C4-2B (cell line): ENCODE measurements around the gene VOPP1.

Experiments
- ZFX ChIP-seq: fragments of 450-650 bp; IDR thresholded peaks from 2 replicates; pipeline ENCODE4 v1.6.1; 2017
- TF ChIP-seq, protein P1 (sequence below): fragments of 450-650 bp; conservative IDR thresholded peaks from 2 replicates; pipeline ENCODE4 v1.5.1; 2017; ENCODE audit warnings: mild to moderate bottlenecking

DNA sequence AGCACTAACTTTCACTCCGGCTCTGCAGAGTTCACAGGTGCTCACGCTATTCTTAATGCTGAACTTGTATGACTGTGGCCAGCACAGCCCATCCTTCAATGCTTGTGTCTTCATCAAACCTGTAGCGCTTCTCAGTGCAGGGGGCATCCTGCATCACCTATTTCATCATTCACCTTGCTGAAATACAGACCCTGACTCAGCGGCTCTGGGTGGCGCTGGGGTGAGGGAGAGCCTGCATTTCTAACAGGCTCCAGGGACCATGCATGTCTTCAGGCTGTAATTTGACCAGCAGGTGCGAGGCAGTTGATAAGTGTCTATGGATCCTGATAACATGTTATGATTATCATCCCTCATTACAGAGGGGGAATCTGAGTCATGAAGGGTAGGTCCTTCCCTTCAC, 89.3 kb downstream of the VOPP1 start:
- TF ChIP-seq, protein P1, sequence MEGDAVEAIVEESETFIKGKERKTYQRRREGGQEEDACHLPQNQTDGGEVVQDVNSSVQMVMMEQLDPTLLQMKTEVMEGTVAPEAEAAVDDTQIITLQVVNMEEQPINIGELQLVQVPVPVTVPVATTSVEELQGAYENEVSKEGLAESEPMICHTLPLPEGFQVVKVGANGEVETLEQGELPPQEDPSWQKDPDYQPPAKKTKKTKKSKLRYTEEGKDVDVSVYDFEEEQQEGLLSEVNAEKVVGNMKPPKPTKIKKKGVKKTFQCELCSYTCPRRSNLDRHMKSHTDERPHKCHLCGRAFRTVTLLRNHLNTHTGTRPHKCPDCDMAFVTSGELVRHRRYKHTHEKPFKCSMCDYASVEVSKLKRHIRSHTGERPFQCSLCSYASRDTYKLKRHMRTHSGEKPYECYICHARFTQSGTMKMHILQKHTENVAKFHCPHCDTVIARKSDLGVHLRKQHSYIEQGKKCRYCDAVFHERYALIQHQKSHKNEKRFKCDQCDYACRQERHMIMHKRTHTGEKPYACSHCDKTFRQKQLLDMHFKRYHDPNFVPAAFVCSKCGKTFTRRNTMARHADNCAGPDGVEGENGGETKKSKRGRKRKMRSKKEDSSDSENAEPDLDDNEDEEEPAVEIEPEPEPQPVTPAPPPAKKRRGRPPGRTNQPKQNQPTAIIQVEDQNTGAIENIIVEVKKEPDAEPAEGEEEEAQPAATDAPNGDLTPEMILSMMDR = no peak
- TF ChIP-seq ZFX = no peak
